Caco-2 (cell line): Measurements from ENCODE around the gene ALPK3. TPM values are rescaled to one million over a fixed set of nuclear protein-coding genes. Genes with fewer than 3 reads are reported as not detected.

Experiments
- BruUV-seq: library from RNA; stranded (reverse); fragments of 400-500 nt; replicated peaks from 2 replicates; lab custom pipeline; 2021; lab: Mats Ljungman, UMichigan
- CTCF ChIA-PET: fragments of 300-600 bp; sonication (Branson Sonifier 250); formaldehyde crosslinking; loops from one replicate; lab custom pipeline; 2022; ENCODE audit warnings: antibody characterized with exemption; lab: Charles Lee
- POLR2A ChIA-PET: fragments of 300-600 bp; sonication (Branson Sonifier 250); formaldehyde crosslinking; loops from one replicate; lab custom pipeline; 2022; ENCODE audit warnings: antibody characterized with exemption; lab: Charles Lee
- DNase-seq, 2 experiments: peaks; one replicate each; pipeline versions ENCODE4 v3.0.0 to v3.0.0-alpha.2; 2020 to 2022
- H3K27me3 ChIP-seq: replicated peaks from 2 replicates; pipeline ENCODE4 v1.6.0; 2011; ENCODE audit warnings: low read length; ENCODE audit not compliant: control insufficient read depth, insufficient read depth
- H3K36me3 ChIP-seq: 2 replicates; pipeline ENCODE4 v1.5.1; 2011; ENCODE audit warnings: low read length; ENCODE audit not compliant: control insufficient read depth, insufficient read depth
- H3K4me1 ChIP-seq: fragments of 250-450 bp; sonication (Bioruptor Pico); 2 replicates; pipeline ENCODE4 v1.5.1; 2020; ENCODE audit warnings: mild to moderate bottlenecking
- H3K4me3 ChIP-seq: 2 replicates; pipeline ENCODE4 v1.5.1; 2011; ENCODE audit warnings: low read depth, mild to moderate bottlenecking, control low read depth, low read length
- H3K9me3 ChIP-seq: fragments of 250-450 bp; sonication (Bioruptor Pico); 2 replicates; pipeline ENCODE4 v1.5.1; 2020; ENCODE audit warnings: mild to moderate bottlenecking, moderate library complexity
- H3K27ac Mint-ChIP-seq: one replicate; pipeline ENCODE4 v1.8.0; 2022; ENCODE audit warnings: mixed read lengths; ENCODE audit not compliant: unreplicated experiment
- H3K27me3 Mint-ChIP-seq: one replicate; pipeline ENCODE4 v1.8.0; 2022; ENCODE audit warnings: mixed read lengths; ENCODE audit not compliant: insufficient read depth, unreplicated experiment
- H3K36me3 Mint-ChIP-seq: one replicate; pipeline ENCODE4 v1.8.0; 2022; ENCODE audit warnings: mild to moderate bottlenecking, mixed read lengths; ENCODE audit not compliant: insufficient read depth, unreplicated experiment
- H3K4me1 Mint-ChIP-seq: one replicate; pipeline ENCODE4 v1.8.0; 2022; ENCODE audit warnings: low read depth, mixed read lengths; ENCODE audit not compliant: unreplicated experiment
- H3K4me3 Mint-ChIP-seq: one replicate; pipeline ENCODE4 v1.8.0; 2022; ENCODE audit warnings: mild to moderate bottlenecking, moderate library complexity, mixed read lengths; ENCODE audit not compliant: unreplicated experiment
- H3K9me3 Mint-ChIP-seq: one replicate; pipeline ENCODE4 v1.8.0; 2022; ENCODE audit warnings: mixed read lengths; ENCODE audit not compliant: unreplicated experiment
- CTCF ChIP-seq, 2 experiments: fragments of 200-600 bp in 1 of 2; IDR thresholded peaks; 1 replicate in 1 of 2; 2 replicates in 1 of 2; pipeline versions ENCODE4 v1.5.1 to v1.8.0; 2011 to 2022; ENCODE audit warnings: antibody characterized with exemption in 1 of 2, control low read depth in 1 of 2, inconsistent platforms in 1 of 2, low read depth in 1 of 2, low read length in 1 of 2, mild to moderate bottlenecking in 1 of 2, moderate library complexity in 1 of 2; ENCODE audit not compliant: insufficient read depth in 1 of 2, severe bottlenecking in 1 of 2, unreplicated experiment in 1 of 2
- intact Hi-C: fragments of 100-400 bp; cut with micrococcal nuclease; formaldehyde crosslinking; loops from one replicate; pipeline ENCODE4 v1.10.0; 2022; ENCODE audit not compliant: unreplicated experiment
- total RNA-seq: library from RNA; stranded (reverse); gene quantifications from 2 replicates; pipeline ENCODE4 v1.2.3, GENCODE V29; 2022

ALPK3 gene
- total RNA-seq, 1 experiment from 2014 or later, result 0.43 TPM

- H3K4me1 Mint-ChIP-seq, result no peaks in the 10 kb centered on the region
- H3K27me3 ChIP-seq, result no peaks in the 10 kb centered on the region
- no peaks in the 10 kb centered on the region; the same call in none of the 2 replicates for H3K36me3 ChIP-seq
- intact Hi-C loops, result no loop called here
- H3K4me3 Mint-ChIP-seq, result no peak overlapping the region
- H3K4me3 ChIP-seq, result no peak overlapping the region
- no peak overlapping the region for H3K27ac Mint-ChIP-seq
- H3K9me3 ChIP-seq, result no peaks in the 10 kb centered on the region
- ChIA-PET CTCF (interaction anchor here (1.1 kb wide), 1 partner anchor 14 kb away, joined by 3 read pairs; no protein-coding TSS in a partner anchor), POLR2A (no interaction called here)
- peaks cover 45% of the 10 kb centered on the region for H3K36me3 Mint-ChIP-seq
- no peak for DNase-seq
- no peak for TF ChIP-seq CTCF (IDR thresholded peaks at IDR 0.05; ENCODE audit: insufficient read depth in 1 of 2, low read depth in 1 of 2, low read length in 1 of 2, severe bottlenecking in 1 of 2, unreplicated experiment in 1 of 2)
- H3K4me1 ChIP-seq, result no peaks in the 10 kb centered on the region
- no TSS peak for BruUV-seq
- H3K27me3 Mint-ChIP-seq, result no peaks in the 10 kb centered on the region
- no peaks in the 10 kb centered on the region for H3K9me3 Mint-ChIP-seq
Measured at GRCh38 chr15:84804005-84804900, 12.9 kb upstream of the ALPK3 start.

- no peak overlapping the region for H3K4me3 Mint-ChIP-seq
- no peaks in the 10 kb centered on the region for H3K9me3 ChIP-seq
- no peak overlapping the region for H3K4me3 ChIP-seq
- TF ChIP-seq CTCF (IDR thresholded peaks at IDR 0.05; ENCODE audit: insufficient read depth in 1 of 2, low read depth in 1 of 2, low read length in 1 of 2, severe bottlenecking in 1 of 2, unreplicated experiment in 1 of 2), result no peak
- no peak for DNase-seq
- peaks cover 51% of the 10 kb centered on the region for H3K36me3 Mint-ChIP-seq
- no peak overlapping the region for H3K27ac Mint-ChIP-seq
- no peaks in the 10 kb centered on the region for H3K9me3 Mint-ChIP-seq
- H3K36me3 ChIP-seq, result no peaks in the 10 kb centered on the region; the same call in 1 of the 2 replicates
- no peaks in the 10 kb centered on the region for H3K4me1 Mint-ChIP-seq
- intact Hi-C loops, result no loop called here
- no peaks in the 10 kb centered on the region for H3K4me1 ChIP-seq
- H3K27me3 ChIP-seq, result no peaks in the 10 kb centered on the region
- CTCF ChIA-PET, result no interaction called here
- no TSS peak for BruUV-seq
- POLR2A ChIA-PET, result no interaction called here
- no peaks in the 10 kb centered on the region for H3K27me3 Mint-ChIP-seq
Measured at GRCh38 chr15:84805221-84805620, 11.9 kb upstream of the ALPK3 start.

GRCh38 chr15:84807228-84807627 lies 9.9 kb upstream of the ALPK3 start:
- no peaks in the 10 kb centered on the region for H3K9me3 Mint-ChIP-seq
- BruUV-seq, result no TSS peak
- H3K27ac Mint-ChIP-seq, result no peak overlapping the region
- no peak for DNase-seq
- no peaks in the 10 kb centered on the region for H3K4me1 Mint-ChIP-seq
- no peak for TF ChIP-seq CTCF (IDR thresholded peaks at IDR 0.05; ENCODE audit: insufficient read depth in 1 of 2, low read depth in 1 of 2, low read length in 1 of 2, severe bottlenecking in 1 of 2, unreplicated experiment in 1 of 2)
- H3K27me3 Mint-ChIP-seq, result no peaks in the 10 kb centered on the region
- no peaks in the 10 kb centered on the region for H3K4me1 ChIP-seq
- no peak overlapping the region for H3K4me3 Mint-ChIP-seq
- ChIA-PET CTCF (interaction anchor here (0.7 kb wide), 1 partner anchor 12 kb away, joined by 3 read pairs; no protein-coding TSS in a partner anchor), POLR2A (no interaction called here)
- no peaks in the 10 kb centered on the region for H3K9me3 ChIP-seq
- H3K27me3 ChIP-seq, result no peaks in the 10 kb centered on the region
- no peak overlapping the region for H3K4me3 ChIP-seq
- intact Hi-C loops, result no loop called here
- H3K36me3 Mint-ChIP-seq, result peaks cover 51% of the 10 kb centered on the region
- no peaks in the 10 kb centered on the region; the same call in 1 of the 2 replicates for H3K36me3 ChIP-seq
